LNCAP (cell line): ENCODE results near the gene MFSD6L.

Source experiments
- CTCF ChIP-seq: fragments of 450-650 bp; IDR thresholded peaks from 2 replicates; pipeline ENCODE4 v1.5.1; 2017; ENCODE audit warnings: mild to moderate bottlenecking

The MFSD6L gene

DNA sequence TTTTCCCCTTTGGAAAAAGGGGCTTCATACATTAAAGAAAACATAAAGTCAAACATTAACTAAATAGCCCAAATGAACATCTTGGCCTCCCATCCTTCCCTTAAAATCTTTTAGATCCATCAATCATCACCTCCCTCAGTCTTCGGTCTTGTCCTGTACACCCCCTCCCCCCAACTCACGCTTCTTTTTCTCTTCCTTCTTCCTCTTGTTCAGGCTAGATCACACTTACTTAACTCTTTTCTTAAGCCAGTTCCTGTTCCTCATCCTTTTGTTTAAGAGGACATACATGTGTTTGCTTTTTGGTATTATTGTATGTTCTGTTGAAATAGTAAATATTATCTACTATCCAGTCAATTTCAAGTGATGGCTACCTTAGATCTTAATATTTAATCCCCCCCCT, 5.5 kb downstream of the MFSD6L start:
- TF ChIP-seq CTCF = no peak

DNA sequence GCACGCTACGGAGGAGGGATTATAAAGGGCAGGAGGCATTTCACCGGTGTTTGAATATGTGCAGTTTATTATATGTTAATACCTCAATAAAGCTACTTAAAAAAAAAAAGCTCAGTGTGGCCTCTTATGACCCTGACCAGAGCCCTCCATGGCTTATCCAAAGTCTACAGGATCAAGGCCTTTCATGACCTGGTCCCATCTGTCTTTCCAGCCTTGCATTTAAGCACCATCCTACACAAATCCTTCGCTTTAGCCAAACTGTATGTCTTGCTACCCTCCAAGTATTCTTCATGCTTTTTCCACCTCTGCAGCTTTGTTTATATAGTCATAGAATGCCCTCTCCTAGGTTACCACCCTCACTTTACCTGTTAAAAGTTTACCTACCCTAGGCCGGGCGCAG, 6.5 kb downstream of the MFSD6L start:
- no peak for TF ChIP-seq CTCF

GRCh38 chr17:8791910-8792270, 7.3 kb downstream of the MFSD6L start:
- TF ChIP-seq CTCF = no peak

- TF ChIP-seq CTCF = no peak
These were observed 7.8 kb downstream of the MFSD6L start for GRCh38 chr17:8791248-8791909.

DNA sequence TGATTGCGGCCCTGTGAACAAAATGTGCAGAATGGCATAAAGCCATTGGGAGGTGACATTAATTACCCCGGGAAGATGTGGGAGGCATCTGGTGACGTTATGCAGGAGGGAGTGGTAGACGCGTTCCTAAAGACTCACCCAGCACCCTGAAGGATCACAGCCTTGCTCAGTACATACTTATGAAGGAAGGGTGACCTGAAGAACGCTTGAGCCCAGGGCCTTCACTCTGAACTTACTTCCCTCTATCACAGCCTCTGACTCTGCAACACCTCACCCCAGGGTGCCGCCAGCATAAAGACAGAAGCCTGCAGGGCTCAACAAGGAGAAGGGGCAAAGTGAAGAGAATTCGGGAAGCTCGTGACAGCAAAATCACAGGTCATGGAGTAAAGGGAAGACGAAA, 9.4 kb downstream of the MFSD6L start:
- no peak for TF ChIP-seq CTCF

DNA sequence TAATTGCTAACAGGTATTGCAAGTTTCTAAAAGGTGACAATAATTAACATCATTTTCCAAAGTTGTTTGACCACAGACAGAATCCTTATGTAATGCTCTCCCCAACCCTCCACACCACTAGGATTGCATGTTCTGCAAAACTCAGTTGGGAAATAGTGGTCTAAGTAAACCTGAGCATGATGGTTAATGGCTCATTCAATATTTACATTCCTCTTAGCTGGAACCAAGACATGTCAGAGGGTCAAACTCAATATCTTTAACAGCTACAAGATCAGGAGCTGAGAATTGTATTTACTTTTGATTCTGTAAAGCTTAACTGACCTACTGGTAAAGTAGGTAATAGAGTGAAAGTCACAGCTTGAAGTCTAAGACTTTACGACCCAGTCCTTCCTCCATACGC, 10.2 kb downstream of the MFSD6L start:
- TF ChIP-seq CTCF = no peak

- TF ChIP-seq CTCF = peak; percentile 80
These were observed 13.4 kb downstream of the MFSD6L start for GRCh38 chr17:8785547-8786413.
